ENCODE data around the gene CPO.
"Not testable (repeated sequence)": the region's sequence is repeated elsewhere in the genome, so short reads cannot be mapped to it uniquely, and the experiment has no call there.

Gene CPO

GRCh38 chr2:206939340-206939739 lies at the start of gene CPO:
Gene CPO, plus strand, starts transcription at chr2:206939518. Its CDS starts 82 bp downstream, at chr2:206939600.
- FAIRE-seq: no peak

GRCh38 chr2:206890179-206890578 lies 49.1 kb upstream of the CPO start:
- no peak for FAIRE-seq

GRCh38 chr2:206890926-206891325 lies 48.4 kb upstream of the CPO start:
- FAIRE-seq: no peak

- no peak for FAIRE-seq
Measured at GRCh38 chr2:206915121-206915520, 24.2 kb upstream of the CPO start.

GRCh38 chr2:206918263-206918662 lies 21.1 kb upstream of the CPO start:
- no peak for FAIRE-seq

- no peak for FAIRE-seq
Measured at GRCh38 chr2:206920310-206920709, 19.0 kb upstream of the CPO start.

- no peak for FAIRE-seq
Measured at GRCh38 chr2:206920951-206921350, 18.4 kb upstream of the CPO start.

GRCh38 chr2:206921529-206921928 lies 17.8 kb upstream of the CPO start:
- FAIRE-seq: no peak

- peak; percentile 5 for FAIRE-seq
Measured at GRCh38 chr2:206935991-206936842, 3.1 kb upstream of the CPO start.

- FAIRE-seq: no peak
Measured at GRCh38 chr2:206936843-206937230, 2.5 kb upstream of the CPO start.

GRCh38 chr2:206937555-206937954 lies 1.8 kb upstream of the CPO start:
- FAIRE-seq: no peak

GRCh38 chr2:206940546-206940945 lies 1.2 kb downstream of the CPO start:
- no peak for FAIRE-seq

GRCh38 chr2:206942592-206943478 lies 3.5 kb downstream of the CPO start:
- FAIRE-seq: no peak

- not testable (repeated sequence) for FAIRE-seq
Measured at GRCh38 chr2:206953404-206953803, 14.1 kb downstream of the CPO start.

- FAIRE-seq: no peak
Measured at GRCh38 chr2:206955253-206955652, 15.9 kb downstream of the CPO start.

GRCh38 chr2:206958261-206958660 lies 18.9 kb downstream of the CPO start:
- FAIRE-seq: no peak

- FAIRE-seq: no peak
Measured at GRCh38 chr2:206962966-206963365, 23.6 kb downstream of the CPO start.

GRCh38 chr2:206968134-206969086 lies 29.1 kb downstream of the CPO start:
- FAIRE-seq: no peak

GRCh38 chr2:206969192-206969591 lies 29.9 kb downstream of the CPO start:
- no peak for FAIRE-seq

GRCh38 chr2:206970589-206971360 lies 31.5 kb downstream of the CPO start:
- FAIRE-seq: no peak

GRCh38 chr2:206971805-206972204 lies 32.5 kb downstream of the CPO start:
- FAIRE-seq: no peak

- no peak for FAIRE-seq
Measured at GRCh38 chr2:206974551-206974950, 35.2 kb downstream of the CPO start.

Measured in colon (tissue), 2 donors.